Fibroblast of the aortic adventitia (primary cell): ENCODE results near the gene LMF2. TPM values are rescaled to one million over a fixed set of nuclear protein-coding genes. Genes with fewer than 3 reads are reported as not detected.

Experiments used
- DNase-seq: peaks from one replicate; pipeline ENCODE4 v3.0.0-alpha.2; 2010; ENCODE audit warnings: low read depth
- H3K4me3 ChIP-seq: 2 replicates; pipeline ENCODE4 v1.5.1; 2011; ENCODE audit warnings: low read depth, mild to moderate bottlenecking, control low read depth, low read length, moderate library complexity
- total RNA-seq: library from RNA; depleted of rRNA; stranded (reverse); fragments of >200 nt; gene quantifications from 2 replicates; pipeline ENCODE4 v1.2.3, GENCODE V29; 2012; ENCODE audit warnings: low replicate concordance
- TF ChIP-seq, protein P1 (sequence below): IDR thresholded peaks from 2 replicates; pipeline ENCODE4 v1.5.1; 2011; ENCODE audit warnings: mild to moderate bottlenecking, low read length, control low read depth, inconsistent platforms; ENCODE audit not compliant: insufficient read depth

Gene LMF2
- total RNA-seq, 1 donor = 50.6 TPM

GRCh38 chr22:50482107-50483074, 25.1 kb downstream of the LMF2 start:
- TF ChIP-seq, protein P1, sequence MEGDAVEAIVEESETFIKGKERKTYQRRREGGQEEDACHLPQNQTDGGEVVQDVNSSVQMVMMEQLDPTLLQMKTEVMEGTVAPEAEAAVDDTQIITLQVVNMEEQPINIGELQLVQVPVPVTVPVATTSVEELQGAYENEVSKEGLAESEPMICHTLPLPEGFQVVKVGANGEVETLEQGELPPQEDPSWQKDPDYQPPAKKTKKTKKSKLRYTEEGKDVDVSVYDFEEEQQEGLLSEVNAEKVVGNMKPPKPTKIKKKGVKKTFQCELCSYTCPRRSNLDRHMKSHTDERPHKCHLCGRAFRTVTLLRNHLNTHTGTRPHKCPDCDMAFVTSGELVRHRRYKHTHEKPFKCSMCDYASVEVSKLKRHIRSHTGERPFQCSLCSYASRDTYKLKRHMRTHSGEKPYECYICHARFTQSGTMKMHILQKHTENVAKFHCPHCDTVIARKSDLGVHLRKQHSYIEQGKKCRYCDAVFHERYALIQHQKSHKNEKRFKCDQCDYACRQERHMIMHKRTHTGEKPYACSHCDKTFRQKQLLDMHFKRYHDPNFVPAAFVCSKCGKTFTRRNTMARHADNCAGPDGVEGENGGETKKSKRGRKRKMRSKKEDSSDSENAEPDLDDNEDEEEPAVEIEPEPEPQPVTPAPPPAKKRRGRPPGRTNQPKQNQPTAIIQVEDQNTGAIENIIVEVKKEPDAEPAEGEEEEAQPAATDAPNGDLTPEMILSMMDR = no peak
- DNase-seq = no peak
- H3K4me3 ChIP-seq = peak overlapping the region; percentile 83

DNA sequence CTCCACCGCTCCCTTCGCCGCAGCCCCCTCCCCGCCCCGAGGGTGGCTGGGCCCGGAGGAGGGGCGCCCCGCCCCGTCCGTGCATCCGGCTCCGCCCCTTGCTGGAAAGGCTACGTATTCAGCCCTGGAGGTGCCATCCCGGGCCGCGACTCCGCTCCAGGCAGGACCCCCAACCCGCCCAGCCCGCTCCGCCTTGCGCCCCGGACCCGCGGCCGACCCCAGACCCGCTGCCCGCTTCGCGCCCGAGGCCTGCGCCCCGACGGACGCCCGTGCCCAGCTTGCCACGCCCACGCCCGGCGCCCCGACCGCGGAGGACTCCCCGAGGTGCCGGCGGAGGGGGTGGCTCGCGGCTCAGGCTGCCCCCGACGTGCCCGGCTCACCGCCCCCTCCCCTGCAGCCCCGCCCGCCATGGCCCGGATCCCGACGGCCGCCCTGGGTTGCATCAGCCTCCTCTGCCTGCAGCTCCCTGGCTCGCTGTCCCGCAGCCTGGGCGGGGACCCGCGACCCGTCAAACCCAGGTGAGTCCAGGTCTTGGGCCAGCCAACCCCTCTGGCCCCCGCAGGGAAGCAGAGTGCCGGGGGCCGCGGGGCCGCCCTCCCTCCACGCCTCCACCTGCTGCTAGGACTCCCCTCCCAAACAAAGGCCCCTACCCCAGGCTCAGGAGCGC, 25.9 kb downstream of the LMF2 start, which contains the start of gene ADM2:
Gene ADM2 (plus strand): TSS at position 104 of the 667 bp plus-strand sequence. CDS start 305 bp downstream, at position 409.
- TF ChIP-seq, protein P1 = no peak
- H3K4me3 ChIP-seq = peak within 1 kb of the TSS; percentile 83
- peak; percentile 39 for DNase-seq

GRCh38 chr22:50481045-50481439, 26.5 kb downstream of the LMF2 start:
- TF ChIP-seq, protein P1 = no peak
- DNase-seq = no peak
- H3K4me3 ChIP-seq = peak overlapping the region; percentile 83

DNA sequence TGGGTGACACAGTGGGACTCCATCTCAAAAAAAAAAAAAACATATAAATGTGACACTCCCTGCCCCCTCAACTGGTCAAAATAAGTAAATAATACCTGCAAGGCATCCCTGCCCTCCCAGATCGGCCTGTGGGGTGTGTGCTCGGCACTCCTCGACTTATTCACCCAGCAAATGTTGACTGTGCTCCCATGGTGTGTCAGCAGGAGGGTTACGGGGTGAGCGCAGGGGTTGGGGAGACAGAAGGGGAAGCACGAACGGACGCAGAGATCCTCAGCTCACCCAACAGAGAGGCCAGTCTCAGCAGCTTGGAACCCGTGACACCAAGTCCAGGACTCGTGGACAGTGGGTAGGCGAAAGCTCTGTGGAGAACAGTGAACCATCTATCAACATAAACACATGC, 27.8 kb downstream of the LMF2 start:
- no peak overlapping the region for H3K4me3 ChIP-seq
- no peak for DNase-seq
- TF ChIP-seq, protein P1 = no peak

- H3K4me3 ChIP-seq = no peak overlapping the region
- DNase-seq = no peak
- TF ChIP-seq, protein P1 = no peak
Observed at GRCh38 chr22:50477923-50478322, 29.6 kb downstream of the LMF2 start.

- H3K4me3 ChIP-seq = no peak overlapping the region
- TF ChIP-seq, protein P1 = no peak
- no peak for DNase-seq
Observed at GRCh38 chr22:50476868-50477267, 30.6 kb downstream of the LMF2 start.
